HG03108 (cell line): ENCODE results near the gene FASTK.

Experiments used
- ATAC-seq: cut with Tn5 transposase; IDR thresholded peaks from one replicate; pipeline ENCODE4 v1.9.1; 2021; ENCODE audit warnings: moderate library complexity; ENCODE audit not compliant: unreplicated experiment

FASTK gene

GRCh38 chr7:151068069-151068773 lies 12.4 kb downstream of the FASTK start:
- ATAC-seq = no peak

- no peak for ATAC-seq
These were observed 14.2 kb downstream of the FASTK start for GRCh38 chr7:151066273-151066974.

DNA sequence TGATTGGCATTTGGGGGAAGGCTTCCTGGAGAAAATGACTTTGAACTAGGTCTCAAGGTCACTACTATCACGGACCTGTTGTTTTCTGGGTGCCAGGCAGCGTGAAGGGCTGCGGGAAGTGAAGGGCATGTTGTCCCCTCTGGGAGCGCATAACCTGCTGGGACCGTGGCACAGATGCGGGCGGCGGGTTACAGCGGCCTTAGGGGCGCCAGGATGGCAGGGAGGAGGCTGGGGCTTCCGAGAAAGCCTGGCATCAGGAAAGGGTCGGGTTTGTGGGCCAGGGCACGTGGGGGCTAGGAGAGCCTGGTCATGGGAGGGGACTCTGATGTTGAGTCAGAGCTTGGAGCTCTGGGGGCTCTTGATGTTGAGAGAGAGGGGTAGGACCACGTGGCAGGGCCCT lies 15.1 kb downstream of the FASTK start:
- no peak for ATAC-seq

DNA sequence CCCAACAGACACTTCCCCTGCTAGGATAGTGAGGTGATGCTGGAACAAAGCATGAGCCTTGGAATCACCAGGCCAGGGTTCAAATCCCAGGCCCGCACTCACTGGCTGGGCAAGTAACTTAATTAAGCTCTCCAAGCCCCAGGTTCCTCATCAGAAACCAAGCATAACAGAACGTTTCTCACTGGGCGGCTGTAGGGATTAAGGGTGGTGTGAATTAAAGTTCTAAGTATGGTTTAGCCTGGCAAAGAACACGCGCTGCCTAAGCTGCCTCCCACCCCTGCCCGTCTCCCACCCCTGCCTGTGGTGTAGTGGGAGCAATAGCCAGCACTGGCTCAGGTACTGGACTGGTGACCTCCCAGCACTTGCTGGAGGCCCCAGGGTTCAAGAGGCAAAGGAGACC lies 15.6 kb downstream of the FASTK start:
- no peak for ATAC-seq

GRCh38 chr7:151064454-151064853 lies 16.2 kb downstream of the FASTK start:
- no peak for ATAC-seq

GRCh38 chr7:151063212-151063561 lies 17.4 kb downstream of the FASTK start:
- no peak for ATAC-seq

- no peak for ATAC-seq
These were observed 18.0 kb downstream of the FASTK start for GRCh38 chr7:151062399-151063211.

DNA sequence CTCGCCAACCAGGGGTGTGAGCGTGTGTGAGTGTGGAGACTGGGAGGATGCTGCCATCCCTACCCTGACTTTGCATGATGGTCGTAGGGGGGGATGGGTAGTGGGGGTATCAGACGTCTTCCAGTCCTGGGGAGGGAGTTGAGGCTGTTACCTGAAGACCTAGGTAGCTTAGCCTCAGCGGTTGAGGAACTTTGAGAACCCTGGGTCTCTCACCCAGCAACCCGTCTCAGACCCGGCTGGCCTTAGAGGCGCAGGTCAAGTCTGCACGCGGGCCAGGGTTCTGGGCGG lies 18.6 kb downstream of the FASTK start:
- no peak for ATAC-seq

GRCh38 chr7:151061213-151062110 lies 19.1 kb downstream of the FASTK start:
- ATAC-seq = no peak

GRCh38 chr7:151060416-151061212 lies 20.0 kb downstream of the FASTK start:
- no peak for ATAC-seq

- no peak for ATAC-seq
These were observed 20.5 kb downstream of the FASTK start for GRCh38 chr7:151060113-151060415.

GRCh38 chr7:151059367-151060112 lies 21.1 kb downstream of the FASTK start, which contains the start of gene SLC4A2:
Gene SLC4A2, plus strand, starts transcription at chr7:151059589. Its CDS starts 2,399 bp downstream, at chr7:151061988.
- no peak for ATAC-seq

- no peak for ATAC-seq
These were observed 21.7 kb downstream of the FASTK start for GRCh38 chr7:151058781-151059366.

- peak; percentile 85 for ATAC-seq
These were observed 22.4 kb downstream of the FASTK start for GRCh38 chr7:151057989-151058780.

GRCh38 chr7:151057506-151057988 lies 23.1 kb downstream of the FASTK start, which contains the start of gene CDK5:
Gene CDK5, minus strand, starts transcription at chr7:151057897. Its CDS starts 49 bp downstream, at chr7:151057848.
- peak; percentile 4 for ATAC-seq

GRCh38 chr7:151056666-151057505 lies 23.7 kb downstream of the FASTK start:
- ATAC-seq = no peak

GRCh38 chr7:151056283-151056665 lies 24.3 kb downstream of the FASTK start:
- no peak for ATAC-seq
